Karpas-422 (cell line): ENCODE measurements around the gene UGCG. TPM values are rescaled to one million over a fixed set of nuclear protein-coding genes. Genes with fewer than 3 reads are reported as not detected.
"Not testable (repeated sequence)": the region's sequence is repeated elsewhere in the genome, so short reads cannot be mapped to it uniquely, and the experiment has no call there.

Source experiments
- DNase-seq: peaks from one replicate; pipeline ENCODE4 v3.0.0-alpha.2; 2015
- H2AFZ ChIP-seq: fragments of 200-600 bp; sonication (generic); 2 replicates; pipeline ENCODE4 v1.6.1; 2014; ENCODE audit warnings: antibody characterized with exemption, low read length, mixed read lengths
- H3K27ac ChIP-seq: fragments of 200-600 bp; sonication (generic); 2 replicates; pipeline ENCODE4 v1.5.1; 2014; ENCODE audit warnings: mild to moderate bottlenecking, low read length, moderate library complexity
- H3K27me3 ChIP-seq: fragments of 200-600 bp; sonication (generic); 2 replicates; pipeline ENCODE4 v1.6.1; 2014; ENCODE audit warnings: low read length, mixed read lengths
- H3K36me3 ChIP-seq: fragments of 200-600 bp; sonication (generic); 2 replicates; pipeline ENCODE4 v1.6.1; 2014; ENCODE audit warnings: low read length, mixed read lengths; ENCODE audit not compliant: insufficient read depth
- H3K4me1 ChIP-seq: fragments of 200-600 bp; sonication (generic); 2 replicates; pipeline ENCODE4 v1.6.1; 2014; ENCODE audit warnings: mild to moderate bottlenecking, low read length, mixed read lengths
- H3K4me2 ChIP-seq: fragments of 200-600 bp; sonication (generic); 2 replicates; pipeline ENCODE4 v1.6.1; 2014; ENCODE audit warnings: low read length, low read depth, mild to moderate bottlenecking; ENCODE audit not compliant: poor library complexity, severe bottlenecking
- H3K4me3 ChIP-seq: fragments of 200-600 bp; sonication (generic); 2 replicates; pipeline ENCODE4 v1.5.1; 2014; ENCODE audit warnings: mild to moderate bottlenecking, antibody characterized with exemption, low read length, mixed read lengths
- H3K79me2 ChIP-seq: fragments of 200-600 bp; sonication (generic); 2 replicates; pipeline ENCODE4 v1.6.1; 2014; ENCODE audit warnings: mild to moderate bottlenecking, low read length, mixed read lengths
- H3K9ac ChIP-seq: fragments of 200-600 bp; sonication (generic); 2 replicates; pipeline ENCODE4 v1.6.0; 2014; ENCODE audit warnings: low read length
- H3K9me2 ChIP-seq: fragments of 200-600 bp; sonication (generic), shearing (Covaris generic); replicated peaks from 2 replicates; pipeline ENCODE4 v1.6.0; 2014; ENCODE audit warnings: mild to moderate bottlenecking, low read length, moderate library complexity; ENCODE audit not compliant: insufficient read depth
- H3K9me3 ChIP-seq: fragments of 300-700, 200-600 bp; sonication (generic); 2 replicates; pipeline ENCODE4 v1.6.1; 2014; ENCODE audit warnings: low read length, mixed read lengths
- H4K20me1 ChIP-seq: fragments of 200-600 bp; sonication (generic); 2 replicates; pipeline ENCODE4 v1.6.1; 2014; ENCODE audit warnings: mild to moderate bottlenecking, antibody characterized with exemption, low read length, low read depth; ENCODE audit not compliant: insufficient read depth
- total RNA-seq: library from RNA; depleted of rRNA; stranded (reverse); fragments of >200 nt; shearing (Covaris generic); gene quantifications from 2 replicates; pipeline ENCODE4 v1.2.3, GENCODE V29; 2014; ENCODE audit warnings: low replicate concordance

The UGCG gene
- total RNA-seq, 1 experiment from 2014 or later: 24.2 TPM

DNA sequence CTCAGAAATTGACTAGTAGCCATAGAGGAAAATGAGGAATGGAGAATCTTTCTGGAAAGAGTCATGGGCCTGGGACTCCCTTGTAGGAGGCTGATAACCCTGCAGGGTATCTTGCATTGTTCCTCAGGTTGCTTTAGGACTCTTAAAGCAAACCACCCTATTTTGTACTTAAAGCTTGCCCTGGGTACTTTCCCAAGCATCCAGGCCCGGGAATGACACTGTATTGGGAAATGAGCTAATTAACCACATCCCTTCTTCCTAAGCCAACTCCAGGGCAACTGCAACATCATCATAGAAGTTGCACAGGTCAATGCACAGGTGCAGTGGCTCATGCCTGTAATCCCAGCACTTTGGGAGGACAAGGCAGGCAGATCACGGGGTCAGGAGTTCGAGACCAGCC, 55.9 kb downstream of the UGCG start:
- H3K4me2 ChIP-seq: no peak overlapping the region
- H3K9me3 ChIP-seq: no peaks in the 10 kb centered on the region
- H3K9me2 ChIP-seq: no peaks in the 10 kb centered on the region
- no peaks in the 10 kb centered on the region for H3K79me2 ChIP-seq
- no peaks in the 10 kb centered on the region for H3K27me3 ChIP-seq
- H3K9ac ChIP-seq: no peak overlapping the region
- no peak for DNase-seq
- no peak overlapping the region for H2AFZ ChIP-seq
- no peak overlapping the region for H3K4me3 ChIP-seq
- H3K4me1 ChIP-seq: no peaks in the 10 kb centered on the region
- no peaks in the 10 kb centered on the region for H4K20me1 ChIP-seq
- H3K36me3 ChIP-seq: no peaks in the 10 kb centered on the region
- H3K27ac ChIP-seq: no peak overlapping the region

- H3K27me3 ChIP-seq: no peaks in the 10 kb centered on the region
- H3K9me2 ChIP-seq: no peaks in the 10 kb centered on the region
- no peaks in the 10 kb centered on the region for H4K20me1 ChIP-seq
- no peak overlapping the region for H3K27ac ChIP-seq
- DNase-seq: no peak
- H3K4me3 ChIP-seq: no peak overlapping the region
- H3K4me1 ChIP-seq: peaks cover 8% of the 10 kb centered on the region
- H3K79me2 ChIP-seq: no peaks in the 10 kb centered on the region
- H3K4me2 ChIP-seq: no peak overlapping the region
- H3K36me3 ChIP-seq: no peaks in the 10 kb centered on the region
- H3K9me3 ChIP-seq: no peaks in the 10 kb centered on the region
- no peak overlapping the region for H2AFZ ChIP-seq
- H3K9ac ChIP-seq: no peak overlapping the region
These were observed 56.8 kb downstream of the UGCG start for GRCh38 chr9:111953444-111953843.

DNA sequence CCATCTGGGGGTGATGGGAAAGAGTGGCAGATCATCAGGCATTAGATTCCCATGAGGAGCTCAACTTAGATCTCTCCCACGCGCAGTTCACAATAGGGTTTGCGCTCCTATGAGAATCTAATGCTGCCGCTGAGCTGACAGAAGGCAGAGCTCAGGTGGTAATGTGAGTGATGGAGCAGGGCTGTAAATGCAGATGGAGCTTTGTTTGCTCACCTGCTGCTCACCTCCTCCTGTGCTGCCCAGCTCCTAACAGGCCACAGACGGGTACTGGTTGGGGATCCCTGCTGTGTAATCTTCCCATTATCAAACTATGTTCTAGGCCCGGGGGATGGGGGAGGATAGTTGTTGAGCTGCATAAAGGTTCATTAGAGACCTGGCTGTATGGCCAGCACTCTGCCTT, 58.4 kb downstream of the UGCG start:
- Histone ChIP-seq H2AFZ (no peak overlapping the region), H3K9ac (no peak overlapping the region), H3K4me2 (no peak overlapping the region), H3K4me3 (no peak overlapping the region), H3K9me3 (no peaks in the 10 kb centered on the region), H3K9me2 (no peaks in the 10 kb centered on the region), H3K79me2 (no peaks in the 10 kb centered on the region), H3K27me3 (no peaks in the 10 kb centered on the region), H3K4me1 (peaks cover 8% of the 10 kb centered on the region), H4K20me1 (no peaks in the 10 kb centered on the region), H3K36me3 (no peaks in the 10 kb centered on the region), H3K27ac (no peak overlapping the region)
- DNase-seq: no peak

GRCh38 chr9:111957856-111958631, 61.4 kb downstream of the UGCG start:
- Histone ChIP-seq H3K36me3 (no peaks in the 10 kb centered on the region), H3K4me3 (peak overlapping the region; percentile 15; the same call in 1 of the 2 replicates), H3K9ac (peak overlapping the region; percentile 38), H3K9me3 (no peaks in the 10 kb centered on the region), H3K4me2 (peak overlapping the region; percentile 35), H3K9me2 (no peaks in the 10 kb centered on the region), H2AFZ (no peak overlapping the region), H4K20me1 (no peaks in the 10 kb centered on the region), H3K27me3 (no peaks in the 10 kb centered on the region), H3K79me2 (no peaks in the 10 kb centered on the region), H3K4me1 (peaks cover 8% of the 10 kb centered on the region), H3K27ac (no peak overlapping the region)
- DNase-seq: peak; percentile 63

GRCh38 chr9:111959468-111960359, 63.1 kb downstream of the UGCG start:
- H3K27ac ChIP-seq: no peak overlapping the region
- no peak overlapping the region for H3K9ac ChIP-seq
- H4K20me1 ChIP-seq: no peaks in the 10 kb centered on the region
- H3K4me1 ChIP-seq: peaks cover 8% of the 10 kb centered on the region
- H3K9me3 ChIP-seq: no peaks in the 10 kb centered on the region
- H3K4me2 ChIP-seq: no peak overlapping the region
- DNase-seq: no peak
- H3K27me3 ChIP-seq: no peaks in the 10 kb centered on the region
- H3K4me3 ChIP-seq: no peak overlapping the region
- no peaks in the 10 kb centered on the region for H3K9me2 ChIP-seq
- no peaks in the 10 kb centered on the region for H3K36me3 ChIP-seq
- no peak overlapping the region for H2AFZ ChIP-seq
- no peaks in the 10 kb centered on the region for H3K79me2 ChIP-seq

GRCh38 chr9:111960485-111960884, 63.9 kb downstream of the UGCG start:
- H3K9me3 ChIP-seq, H3K4me2 ChIP-seq, H3K27me3 ChIP-seq, H4K20me1 ChIP-seq, H3K4me3 ChIP-seq, H3K27ac ChIP-seq, H3K9ac ChIP-seq, H3K9me2 ChIP-seq, H3K36me3 ChIP-seq, DNase-seq, H2AFZ ChIP-seq, H3K4me1 ChIP-seq, H3K79me2 ChIP-seq: not testable (repeated sequence)

- DNase-seq: no peak
- Histone ChIP-seq H3K9me2 (no peaks in the 10 kb centered on the region), H3K4me1 (peaks cover 8% of the 10 kb centered on the region), H3K4me2 (no peak overlapping the region), H3K27me3 (no peaks in the 10 kb centered on the region), H3K36me3 (no peaks in the 10 kb centered on the region), H3K4me3 (no peak overlapping the region), H3K9me3 (no peaks in the 10 kb centered on the region), H2AFZ (no peak overlapping the region), H3K27ac (no peak overlapping the region), H3K9ac (no peak overlapping the region), H3K79me2 (no peaks in the 10 kb centered on the region), H4K20me1 (no peaks in the 10 kb centered on the region)
These were observed 64.4 kb downstream of the UGCG start for GRCh38 chr9:111961009-111961408.

DNA sequence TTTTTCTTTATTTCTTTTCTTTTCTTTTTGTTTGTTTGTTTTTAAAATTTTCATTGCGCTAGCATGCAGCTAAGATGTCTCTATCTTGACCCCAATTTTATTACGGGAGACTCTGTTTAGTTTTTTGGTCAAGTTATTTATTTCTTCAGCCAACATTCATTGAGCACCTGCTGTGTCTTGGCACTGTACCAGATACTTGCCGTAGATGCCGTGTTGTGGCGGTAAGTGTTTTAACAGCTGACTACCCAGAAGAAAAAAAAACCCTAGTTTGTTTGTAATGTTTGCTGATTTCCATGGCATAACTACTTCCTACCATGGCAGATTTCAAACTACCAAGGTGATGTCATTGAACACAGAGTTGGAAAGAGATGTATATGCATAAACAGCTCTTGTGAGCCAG, 65.0 kb downstream of the UGCG start:
- peaks cover 8% of the 10 kb centered on the region for H3K4me1 ChIP-seq
- H3K27me3 ChIP-seq: no peaks in the 10 kb centered on the region
- no peak overlapping the region for H3K4me2 ChIP-seq
- H2AFZ ChIP-seq: no peak overlapping the region
- H3K79me2 ChIP-seq: no peaks in the 10 kb centered on the region
- H3K9me3 ChIP-seq: no peaks in the 10 kb centered on the region
- no peak overlapping the region for H3K4me3 ChIP-seq
- no peaks in the 10 kb centered on the region for H3K36me3 ChIP-seq
- DNase-seq: no peak
- H3K9me2 ChIP-seq: no peaks in the 10 kb centered on the region
- H3K9ac ChIP-seq: no peak overlapping the region
- no peaks in the 10 kb centered on the region for H4K20me1 ChIP-seq
- no peak overlapping the region for H3K27ac ChIP-seq
